GM12891 (cell line): ENCODE measurements around the gene TEDC1.

Experiments used
- DNase-seq: peaks from one replicate; pipeline ENCODE4 v3.0.0; 2011; ENCODE audit warnings: low spot score; ENCODE audit not compliant: insufficient read length
- FAIRE-seq: peaks from 2 replicates; lab custom pipeline; 2011; peaks lifted over from hg19 to GRCh38; lab: Jason Lieb, UNC
- PAX5 ChIP-seq: IDR thresholded peaks from 2 replicates; pipeline ENCODE4 v1.6.1; 2011; ENCODE audit warnings: low read length, moderate library complexity, mild to moderate bottlenecking; ENCODE audit not compliant: insufficient read depth, severe bottlenecking
- POLR2A ChIP-seq: IDR thresholded peaks from 2 replicates; pipeline ENCODE4 v1.6.1; 2011; ENCODE audit warnings: low read depth, low read length, control low read depth
- POLR2AphosphoS5 ChIP-seq: IDR thresholded peaks from 2 replicates; pipeline ENCODE4 v1.6.1; 2011; ENCODE audit warnings: low read depth, low read length, control low read depth
- POU2F2 ChIP-seq: IDR thresholded peaks from 2 replicates; pipeline ENCODE4 v1.6.1; 2011; ENCODE audit warnings: low read depth, mild to moderate bottlenecking, control low read depth, low read length, moderate library complexity
- SPI1 ChIP-seq: IDR thresholded peaks from 2 replicates; pipeline ENCODE4 v1.6.1; 2011; ENCODE audit warnings: low read depth, low read length, control low read depth
- TAF1 ChIP-seq: IDR thresholded peaks from 2 replicates; pipeline ENCODE4 v1.6.1; 2011; ENCODE audit warnings: low read depth, low read length, control low read depth

The TEDC1 gene

DNA sequence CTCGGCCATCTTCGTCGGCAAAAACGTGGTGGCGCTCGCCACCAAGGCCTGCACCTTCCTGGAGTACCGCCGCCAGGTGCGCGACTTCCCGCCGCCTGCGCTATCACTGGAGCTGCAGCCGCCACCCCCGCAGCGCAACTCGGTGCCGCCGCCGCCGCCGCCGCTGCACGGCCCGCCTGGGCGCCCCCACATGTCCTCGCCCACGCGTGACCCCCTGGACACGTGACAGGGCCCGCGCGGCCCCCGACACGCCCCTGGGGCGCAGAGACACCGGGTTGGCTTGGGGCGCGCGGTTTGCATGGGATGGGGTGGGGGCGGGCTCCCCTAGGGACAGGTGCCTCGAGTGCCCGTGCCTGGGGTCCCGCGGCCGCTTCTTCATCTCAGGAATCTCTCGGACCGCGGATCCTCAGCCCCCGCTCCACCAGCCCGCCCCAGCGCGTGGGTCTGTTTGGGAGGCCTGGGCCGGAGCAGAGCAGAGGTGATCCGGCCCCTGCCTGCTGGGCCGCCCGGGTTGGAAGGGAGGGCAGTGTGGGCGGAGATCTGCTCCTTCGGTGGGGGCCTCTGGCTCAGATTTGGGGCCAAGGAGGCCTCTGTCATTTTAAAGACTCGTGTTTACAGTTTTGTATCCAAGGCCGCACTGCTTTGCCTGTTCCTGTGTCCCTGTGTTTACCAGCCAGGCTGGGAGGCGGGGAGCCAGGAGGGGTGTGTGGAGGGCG lies 38.7 kb downstream of the TEDC1 start:
- DNase-seq, result no peak
- TF ChIP-seq PAX5 (no peak), SPI1 (no peak), POLR2A (no peak), POU2F2 (no peak), POLR2AphosphoS5 (no peak), TAF1 (no peak)

DNA sequence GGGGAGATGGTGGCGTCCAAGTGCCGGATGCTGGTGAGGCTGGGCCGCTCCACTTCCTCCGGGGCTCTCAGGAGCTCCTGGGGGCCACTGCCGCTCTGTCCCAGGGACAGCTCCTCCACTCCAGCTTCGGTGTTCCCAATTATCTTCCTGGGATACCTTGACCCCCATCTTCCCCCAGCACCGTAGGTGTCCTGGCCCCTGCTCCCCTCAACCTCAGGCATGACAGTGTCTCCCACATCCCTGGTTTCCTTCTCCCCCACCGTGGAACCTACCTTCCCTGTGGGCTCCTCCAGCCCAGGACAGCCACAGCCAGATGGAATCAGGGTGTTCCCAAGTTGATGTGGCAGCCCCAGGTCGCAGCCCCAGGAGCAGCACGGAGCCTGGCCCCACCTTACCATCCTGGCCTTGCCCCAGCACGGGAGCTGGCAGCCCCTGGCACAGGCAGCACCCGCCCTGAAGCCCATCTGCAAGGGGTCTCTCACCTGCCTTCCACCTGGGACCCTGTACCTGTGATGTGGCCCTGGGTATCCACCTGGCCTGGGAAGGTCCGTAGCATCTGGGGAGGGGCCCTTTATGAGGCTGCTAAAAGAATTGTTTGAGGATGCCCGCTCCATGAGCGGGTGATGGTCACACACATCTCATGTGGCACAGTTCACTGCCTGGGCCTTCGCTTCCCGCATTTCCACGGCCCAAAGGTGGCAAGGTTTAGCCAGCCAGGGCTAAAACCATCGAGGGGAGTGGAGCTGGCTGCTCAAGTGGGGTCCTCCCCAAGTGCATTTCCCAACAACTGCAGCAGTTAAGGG lies 39.4 kb downstream of the TEDC1 start:
- FAIRE-seq (no peak), DNase-seq (no peak)
- TF ChIP-seq POLR2AphosphoS5 (no peak), POU2F2 (no peak), PAX5 (no peak), TAF1 (no peak), POLR2A (no peak), SPI1 (no peak)

More for the DNA sequence above, 38.7 kb downstream of the TEDC1 start:
- FAIRE-seq, result peak; percentile 62

DNA sequence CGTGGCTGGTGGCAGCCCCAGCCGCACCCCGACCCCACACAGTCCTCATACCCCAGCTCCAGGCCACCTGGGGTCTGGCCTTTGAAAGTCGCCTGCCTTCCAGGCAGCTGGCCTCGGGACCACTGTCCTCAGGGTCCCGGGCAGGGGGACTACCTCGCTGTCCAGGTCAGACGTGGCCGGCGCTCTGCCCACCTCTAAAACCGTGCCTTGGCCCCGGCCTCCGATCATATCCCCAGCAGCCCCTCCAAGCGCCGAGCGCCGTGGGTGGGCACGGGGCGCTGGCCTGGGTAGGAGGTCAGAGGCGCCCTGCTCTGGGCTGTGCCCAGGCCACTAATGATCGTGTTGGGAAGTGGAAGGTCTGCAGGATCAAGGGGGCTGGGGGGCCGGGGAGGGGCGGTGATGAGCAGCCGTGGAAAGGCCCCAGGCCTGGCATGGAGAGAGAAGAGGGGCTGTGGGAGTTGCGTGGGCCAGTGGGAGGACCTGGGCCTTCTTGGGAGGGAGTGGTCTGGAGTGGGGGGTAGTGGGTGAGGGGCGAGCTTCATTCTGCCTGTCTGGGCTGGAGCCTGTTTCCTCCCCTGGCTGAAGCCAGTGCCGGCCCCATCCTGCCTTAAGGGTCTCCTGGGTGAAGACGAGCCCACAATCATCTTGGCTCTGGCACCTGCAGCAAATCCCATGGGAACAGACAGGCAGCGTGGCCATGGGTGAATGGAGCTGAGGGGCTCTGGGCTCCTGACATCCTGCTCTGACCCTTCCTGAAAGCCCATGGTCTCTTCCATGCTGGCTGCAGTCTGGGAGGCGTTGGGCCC lies 40.2 kb downstream of the TEDC1 start:
- FAIRE-seq (no peak), DNase-seq (no peak)
- TF ChIP-seq TAF1 (no peak), POU2F2 (no peak), POLR2A (no peak), PAX5 (no peak), SPI1 (no peak), POLR2AphosphoS5 (no peak)

- DNase-seq (no peak), FAIRE-seq (no peak)
- no peak for TF ChIP-seq POLR2AphosphoS5
- no peak for TF ChIP-seq PAX5
- no peak for TF ChIP-seq POU2F2
- no peak for TF ChIP-seq POLR2A
- TF ChIP-seq SPI1, result no peak
- no peak for TF ChIP-seq TAF1
Measured at GRCh38 chr14:105531894-105532623, 41.0 kb downstream of the TEDC1 start.

GRCh38 chr14:105532735-105533141 lies 41.7 kb downstream of the TEDC1 start:
- no peak for TF ChIP-seq SPI1
- TF ChIP-seq POLR2AphosphoS5, result no peak
- no peak for TF ChIP-seq TAF1
- FAIRE-seq (peak; percentile 95), DNase-seq (peak; percentile 80)

GRCh38 chr14:105533391-105533790 lies 42.3 kb downstream of the TEDC1 start:
- no peak for DNase-seq
- TF ChIP-seq POLR2AphosphoS5 (no peak), SPI1 (no peak), POU2F2 (no peak), PAX5 (no peak), POLR2A (no peak), TAF1 (no peak)
- FAIRE-seq, result no peak

GRCh38 chr14:105533811-105534498 lies 42.9 kb downstream of the TEDC1 start:
- FAIRE-seq (no peak), DNase-seq (no peak)
- TF ChIP-seq POLR2A (no peak), SPI1 (no peak), POLR2AphosphoS5 (no peak)

GRCh38 chr14:105534586-105534985 lies 43.5 kb downstream of the TEDC1 start:
- no peak for DNase-seq
- no peak for TF ChIP-seq POLR2A
- TF ChIP-seq SPI1, result no peak
- TF ChIP-seq PAX5, result no peak
- no peak for TF ChIP-seq POLR2AphosphoS5
- no peak for TF ChIP-seq POU2F2
- TF ChIP-seq TAF1, result no peak
- FAIRE-seq, result no peak

- FAIRE-seq (no peak), DNase-seq (no peak)
- TF ChIP-seq POU2F2 (no peak), POLR2AphosphoS5 (no peak)
Measured at GRCh38 chr14:105536051-105536450, 45.0 kb downstream of the TEDC1 start.
